Neural progenitor cell (in vitro differentiated cells): Measurements from ENCODE around the gene PHF2. TPM values are rescaled to one million over a fixed set of nuclear protein-coding genes. Genes with fewer than 3 reads are reported as not detected.
A peak's percentile ranks its signal among the peaks of the same experiment; 100 is the strongest.
"Not testable (repeated sequence)": the region's sequence is repeated elsewhere in the genome, so short reads cannot be mapped to it uniquely, and the experiment has no call there.

Source experiments
- DNase-seq: peaks from one replicate; pipeline ENCODE4 v3.0.0-alpha.2; 2016; ENCODE audit warnings: low spot score
- H2AFZ ChIP-seq: fragments of 200-600 bp; sonication (generic); replicated peaks from 2 replicates; pipeline ENCODE4 v1.6.1; 2016; ENCODE audit warnings: antibody characterized with exemption
- H3F3A ChIP-seq: fragments of 200-600 bp; sonication (generic); 2 replicates; pipeline ENCODE4 v1.6.1; 2016; ENCODE audit warnings: antibody characterized with exemption, low read depth
- H3K27ac ChIP-seq: fragments of 200-600 bp; sonication (generic); 2 replicates; pipeline ENCODE4 v1.5.1; 2016; ENCODE audit warnings: mild to moderate bottlenecking
- H3K27me3 ChIP-seq: fragments of 200-600 bp; sonication (generic); 2 replicates; pipeline ENCODE4 v1.6.1; 2016; ENCODE audit warnings: mild to moderate bottlenecking, moderate library complexity
- H3K36me3 ChIP-seq: fragments of 200-600 bp; sonication (generic); 2 replicates; pipeline ENCODE4 v1.5.1; 2016
- H3K4me1 ChIP-seq: fragments of 200-600 bp; sonication (generic); 2 replicates; pipeline ENCODE4 v1.6.1; 2016; ENCODE audit warnings: mixed run types
- H3K4me2 ChIP-seq: fragments of 200-600 bp; sonication (generic); 2 replicates; pipeline ENCODE4 v1.6.1; 2016
- H3K4me3 ChIP-seq: fragments of 200-600 bp; sonication (generic); 2 replicates; pipeline ENCODE4 v1.5.1; 2016
- H3K79me2 ChIP-seq: fragments of 200-600 bp; sonication (generic); 2 replicates; pipeline ENCODE4 v1.6.1; 2016; ENCODE audit warnings: low read depth
- H3K9ac ChIP-seq: fragments of 200-600 bp; sonication (generic); 2 replicates; pipeline ENCODE4 v1.6.1; 2016
- H3K9me3 ChIP-seq: fragments of 200-600 bp; sonication (generic); 2 replicates; pipeline ENCODE4 v1.5.1; 2016; ENCODE audit warnings: low read depth
- H4K20me1 ChIP-seq: fragments of 200-600 bp; sonication (generic); 2 replicates; pipeline ENCODE4 v1.6.1; 2016; ENCODE audit warnings: low read depth
- H3K27ac Mint-ChIP-seq: 3 replicates; pipeline ENCODE4 v1.8.0; 2021; ENCODE audit warnings: mixed read lengths
- H3K27me3 Mint-ChIP-seq: 2 replicates; pipeline ENCODE4 v1.8.0; 2022; ENCODE audit warnings: low read depth, mild to moderate bottlenecking, inconsistent platforms, moderate library complexity, mixed read lengths; ENCODE audit not compliant: insufficient read depth
- H3K36me3 Mint-ChIP-seq: 3 replicates; pipeline ENCODE4 v1.8.0; 2021; ENCODE audit warnings: mixed read lengths
- H3K4me1 Mint-ChIP-seq: 3 replicates; pipeline ENCODE4 v1.8.0; 2021; ENCODE audit warnings: mixed read lengths
- H3K4me3 Mint-ChIP-seq: 3 replicates; pipeline ENCODE4 v1.8.0; 2021; ENCODE audit warnings: mild to moderate bottlenecking, moderate library complexity, mixed read lengths
- H3K9me3 Mint-ChIP-seq: 3 replicates; pipeline ENCODE4 v1.8.0; 2020; ENCODE audit warnings: mixed read lengths
- CTCF ChIP-seq: fragments of 200-600 bp; sonication (generic); IDR thresholded peaks from 2 replicates; pipeline ENCODE4 v1.5.1; 2017; ENCODE audit warnings: antibody characterized with exemption, mild to moderate bottlenecking
- EZH2 ChIP-seq: fragments of 200-600 bp; sonication (generic); IDR thresholded peaks from 2 replicates; pipeline ENCODE4 v1.6.1; 2017; ENCODE audit warnings: antibody characterized with exemption, mild to moderate bottlenecking, moderate library complexity
- EZH2phosphoT487 ChIP-seq: fragments of 200-600 bp; sonication (generic); IDR thresholded peaks from 2 replicates; pipeline ENCODE4 v1.6.1; 2017; ENCODE audit warnings: antibody characterized with exemption
- total RNA-seq: library from RNA; depleted of rRNA; stranded (reverse); fragments of >200 nt; gene quantifications from 2 replicates; pipeline ENCODE4 v1.2.3, GENCODE V29; 2015; ENCODE audit warnings: low replicate concordance

Gene PHF2
- total RNA-seq, 1 donor from 2014 or later: 17.6 TPM

- TF ChIP-seq EZH2 (no peak), CTCF (no peak)
- Histone ChIP-seq H3K36me3 (no peaks in the 10 kb centered on the region), H3K4me2 (no peak overlapping the region), H3K4me1 (peaks cover 11% of the 10 kb centered on the region), H3K27me3 (no peaks in the 10 kb centered on the region), H3F3A (no peaks in the 10 kb centered on the region), H2AFZ (no peak overlapping the region), H4K20me1 (no peaks in the 10 kb centered on the region), H3K9me3 (no peaks in the 10 kb centered on the region), H3K9ac (no peak overlapping the region), H3K79me2 (no peaks in the 10 kb centered on the region), H3K27ac (no peak overlapping the region), H3K4me3 (no peak overlapping the region)
- H3K27ac Mint-ChIP-seq: peak overlapping the region; percentile 18
- H3K9me3 Mint-ChIP-seq: no peaks in the 10 kb centered on the region
- H3K27me3 Mint-ChIP-seq: peaks cover 7% of the 10 kb centered on the region
- H3K4me1 Mint-ChIP-seq: peaks cover 12% of the 10 kb centered on the region
- DNase-seq: no peak
- H3K4me3 Mint-ChIP-seq: peak overlapping the region; percentile 33
- peaks cover 2% of the 10 kb centered on the region for H3K36me3 Mint-ChIP-seq
Observed at GRCh38 chr9:93671020-93671338, 94.6 kb downstream of the PHF2 start.

- H3K27ac Mint-ChIP-seq, H3K9me3 Mint-ChIP-seq: not testable (repeated sequence)
- peaks cover 12% of the 10 kb centered on the region for H3K4me1 Mint-ChIP-seq
Observed at GRCh38 chr9:93672330-93673020, 96.1 kb downstream of the PHF2 start.

GRCh38 chr9:93673021-93673838 lies 96.8 kb downstream of the PHF2 start:
- H3K36me3 ChIP-seq: no peaks in the 10 kb centered on the region
- no peak overlapping the region for H3K4me3 Mint-ChIP-seq
- H3K9me3 Mint-ChIP-seq: no peaks in the 10 kb centered on the region

More at GRCh38 chr9:93672330-93673020, 96.1 kb downstream of the PHF2 start:
- not testable (repeated sequence) for H3K4me3 Mint-ChIP-seq, H3K36me3 ChIP-seq, H2AFZ ChIP-seq, H3K27ac ChIP-seq, H3K79me2 ChIP-seq, H3F3A ChIP-seq, H3K36me3 Mint-ChIP-seq, DNase-seq, H3K9ac ChIP-seq, H3K4me2 ChIP-seq, H3K9me3 ChIP-seq, H3K27me3 Mint-ChIP-seq, H4K20me1 ChIP-seq, H3K27me3 ChIP-seq, H3K4me3 ChIP-seq
- peaks cover 11% of the 10 kb centered on the region for H3K4me1 ChIP-seq

More at GRCh38 chr9:93673021-93673838, 96.8 kb downstream of the PHF2 start:
- Histone ChIP-seq H3K4me1 (peaks cover 7% of the 10 kb centered on the region), H3K9me3 (no peaks in the 10 kb centered on the region), H3K79me2 (no peaks in the 10 kb centered on the region), H3K27me3 (no peaks in the 10 kb centered on the region), H4K20me1 (no peaks in the 10 kb centered on the region), H3F3A (no peaks in the 10 kb centered on the region), H2AFZ (no peak overlapping the region), H3K27ac (no peak overlapping the region), H3K4me3 (no peak overlapping the region), H3K4me2 (no peak overlapping the region), H3K9ac (no peak overlapping the region)
- peaks cover 7% of the 10 kb centered on the region for H3K4me1 Mint-ChIP-seq
- no peak overlapping the region for H3K27ac Mint-ChIP-seq
- TF ChIP-seq CTCF (no peak), EZH2phosphoT487 (no peak), EZH2 (no peak)
- H3K27me3 Mint-ChIP-seq: peaks cover 9% of the 10 kb centered on the region
- H3K36me3 Mint-ChIP-seq: peaks cover 4% of the 10 kb centered on the region
- no peak for DNase-seq
